Nephron (organoid): Measurements from ENCODE around the gene ASB9.
"Not testable (repeated sequence)": the region's sequence is repeated elsewhere in the genome, so short reads cannot be mapped to it uniquely, and the experiment has no call there.

ENCODE experiments used
- H3K27ac Mint-ChIP-seq, 3 experiments: 2 replicates each; pipeline ENCODE4 v1.8.0; 2020; ENCODE audit warnings: mixed read lengths in 3 of 3, mild to moderate bottlenecking in 2 of 3, moderate library complexity in 1 of 3
- H3K27me3 Mint-ChIP-seq: 2 replicates; pipeline ENCODE4 v1.8.0; 2021; ENCODE audit warnings: low read depth, mild to moderate bottlenecking, moderate library complexity, mixed read lengths
- H3K36me3 Mint-ChIP-seq: 2 replicates; pipeline ENCODE4 v1.8.0; 2020; ENCODE audit warnings: low read depth, mixed read lengths
- H3K4me1 Mint-ChIP-seq: 2 replicates; pipeline ENCODE4 v1.8.0; 2020; ENCODE audit warnings: mixed read lengths
- H3K4me3 Mint-ChIP-seq, 3 experiments: 2 replicates each; pipeline ENCODE4 v1.8.0; 2020; ENCODE audit warnings: mild to moderate bottlenecking in 3 of 3, mixed read lengths in 3 of 3, moderate library complexity in 2 of 3
- H3K9me3 Mint-ChIP-seq: 2 replicates; pipeline ENCODE4 v1.8.0; 2020; ENCODE audit warnings: mixed read lengths
- CTCF ChIP-seq, 3 experiments: fragments of 200-600 bp; sonication (generic); IDR thresholded peaks; one replicate each; pipeline ENCODE4 v1.5.0; 2021; ENCODE audit warnings: antibody characterized with exemption in 3 of 3; ENCODE audit not compliant: unreplicated experiment in 3 of 3

The ASB9 gene

GRCh38 chrX:15310117-15310516, 40.2 kb upstream of the ASB9 start:
- Mint-ChIP-seq H3K27ac (no peak overlapping the region), H3K9me3 (no peaks in the 10 kb centered on the region), H3K36me3 (no peaks in the 10 kb centered on the region), H3K27me3 (no peaks in the 10 kb centered on the region), H3K4me3 (no peak overlapping the region), H3K4me1 (peaks cover 12% of the 10 kb centered on the region)
- no peak for TF ChIP-seq CTCF (IDR thresholded peaks at IDR 0.05; ENCODE audit: unreplicated experiment in 3 of 3)

GRCh38 chrX:15305899-15306298, 36.0 kb upstream of the ASB9 start:
- peaks cover 13% of the 10 kb centered on the region for H3K4me1 Mint-ChIP-seq
- not testable (repeated sequence) for H3K9me3 Mint-ChIP-seq, H3K4me3 Mint-ChIP-seq, H3K36me3 Mint-ChIP-seq, H3K27ac Mint-ChIP-seq
- peaks cover 12% of the 10 kb centered on the region for H3K27me3 Mint-ChIP-seq

GRCh38 chrX:15301924-15302323, 32.0 kb upstream of the ASB9 start:
- Mint-ChIP-seq H3K36me3 (no peaks in the 10 kb centered on the region), H3K4me1 (peaks cover 13% of the 10 kb centered on the region), H3K27ac (peak overlapping the region in 2 of 3 experiments; percentile 4 to 12), H3K9me3 (no peaks in the 10 kb centered on the region), H3K27me3 (peaks cover 12% of the 10 kb centered on the region), H3K4me3 (no peak overlapping the region)
- TF ChIP-seq CTCF (IDR thresholded peaks at IDR 0.05; ENCODE audit: unreplicated experiment in 3 of 3) = no peak

GRCh38 chrX:15299941-15300851, 30.3 kb upstream of the ASB9 start:
- peaks cover 13% of the 10 kb centered on the region for H3K4me1 Mint-ChIP-seq

GRCh38 chrX:15298780-15299179, 28.9 kb upstream of the ASB9 start:
- Mint-ChIP-seq H3K9me3 (no peaks in the 10 kb centered on the region), H3K27me3 (peaks cover 12% of the 10 kb centered on the region), H3K4me3 (no peak overlapping the region), H3K27ac (peak overlapping the region in 2 of 3 experiments; percentile 30 to 82), H3K36me3 (no peaks in the 10 kb centered on the region), H3K4me1 (peaks cover 13% of the 10 kb centered on the region)
- TF ChIP-seq CTCF (IDR thresholded peaks at IDR 0.05; ENCODE audit: unreplicated experiment in 3 of 3) = no peak

More at GRCh38 chrX:15299941-15300851, 30.3 kb upstream of the ASB9 start:
- H3K36me3 Mint-ChIP-seq = no peaks in the 10 kb centered on the region
- no peak overlapping the region for H3K4me3 Mint-ChIP-seq
- TF ChIP-seq CTCF (IDR thresholded peaks at IDR 0.05; ENCODE audit: unreplicated experiment in 3 of 3) = peak; percentile 39 to 54 (median 47)
- peaks cover 12% of the 10 kb centered on the region for H3K27me3 Mint-ChIP-seq
- peak overlapping the region; percentile 21 to 82 (median 30) for H3K27ac Mint-ChIP-seq
- no peaks in the 10 kb centered on the region for H3K9me3 Mint-ChIP-seq

- H3K4me3 Mint-ChIP-seq = no peak overlapping the region
- peak overlapping the region in 2 of 3 experiments; percentile 30 to 64 for H3K27ac Mint-ChIP-seq
- peaks cover 12% of the 10 kb centered on the region for H3K27me3 Mint-ChIP-seq
- H3K36me3 Mint-ChIP-seq = no peaks in the 10 kb centered on the region
- H3K9me3 Mint-ChIP-seq = no peaks in the 10 kb centered on the region
- peaks cover 13% of the 10 kb centered on the region for H3K4me1 Mint-ChIP-seq
- no peak for TF ChIP-seq CTCF (IDR thresholded peaks at IDR 0.05; ENCODE audit: unreplicated experiment in 3 of 3)
These were observed 28.3 kb upstream of the ASB9 start for GRCh38 chrX:15298201-15298600.
